NCI-H1417 (cell line): Measurements from ENCODE around the gene MYO5A.
A peak's percentile ranks its signal among the peaks of the same experiment; 100 is the strongest.
"Not testable (repeated sequence)": the region's sequence is repeated elsewhere in the genome, so short reads cannot be mapped to it uniquely, and the experiment has no call there.

ENCODE experiments used
- DNase-seq, 3 experiments: peaks; one replicate each; lab custom pipeline; 2025; lab: John Stamatoyannopoulos, UW

The MYO5A gene

DNA sequence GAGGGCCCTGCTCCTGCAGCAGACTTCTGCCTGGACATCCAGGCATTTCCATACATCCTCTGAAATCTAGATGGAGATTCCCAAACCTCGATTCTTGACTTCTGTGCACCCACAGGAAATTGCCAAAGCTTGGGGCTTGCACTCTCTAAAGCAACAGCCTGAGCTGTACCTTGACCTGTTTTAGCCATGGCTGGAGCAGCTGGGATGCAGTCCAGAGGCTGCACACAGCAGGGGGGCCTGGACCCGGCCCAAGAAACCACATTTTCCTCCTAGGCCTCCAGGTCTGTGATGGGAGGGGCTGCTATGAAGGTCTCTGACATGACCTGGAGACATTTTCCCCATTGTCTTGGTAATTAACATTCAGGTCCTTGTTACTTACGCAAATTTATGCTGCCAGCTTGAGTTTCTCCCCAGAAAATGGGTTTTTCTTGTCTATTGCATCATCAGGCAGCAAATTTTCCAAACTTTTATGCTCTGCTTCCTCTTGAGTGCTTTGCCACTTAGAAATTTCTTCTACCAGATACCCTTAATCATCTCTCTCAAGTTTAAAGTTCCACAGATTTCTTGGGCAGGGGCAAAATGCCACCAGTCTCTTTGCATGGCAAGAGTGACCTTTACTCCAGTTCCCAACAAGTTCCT, 11.8 kb upstream of the MYO5A start:
- DNase-seq: no peak

GRCh38 chr15:52537459-52537858, 8.8 kb upstream of the MYO5A start:
- DNase-seq: no peak

DNA sequence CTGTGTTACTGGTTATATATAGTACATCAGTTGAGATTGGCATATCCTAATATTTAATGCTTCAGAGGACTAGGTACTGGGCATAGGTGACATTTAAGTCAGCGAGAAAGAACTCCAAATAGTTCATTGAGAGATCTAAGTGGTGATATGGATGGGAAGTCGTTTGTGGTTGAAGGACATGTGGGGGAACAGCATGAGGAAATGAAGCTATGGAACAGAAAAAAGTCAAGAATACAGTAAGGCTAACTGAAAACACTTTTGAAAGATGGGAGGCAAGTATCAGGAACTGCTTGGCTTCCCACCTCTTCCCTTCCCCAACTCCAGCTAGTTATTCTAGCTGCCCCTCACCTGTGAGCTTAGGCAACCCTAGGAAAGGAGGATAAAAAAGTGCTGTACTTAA, 3.7 kb upstream of the MYO5A start:
- DNase-seq: no peak

DNA sequence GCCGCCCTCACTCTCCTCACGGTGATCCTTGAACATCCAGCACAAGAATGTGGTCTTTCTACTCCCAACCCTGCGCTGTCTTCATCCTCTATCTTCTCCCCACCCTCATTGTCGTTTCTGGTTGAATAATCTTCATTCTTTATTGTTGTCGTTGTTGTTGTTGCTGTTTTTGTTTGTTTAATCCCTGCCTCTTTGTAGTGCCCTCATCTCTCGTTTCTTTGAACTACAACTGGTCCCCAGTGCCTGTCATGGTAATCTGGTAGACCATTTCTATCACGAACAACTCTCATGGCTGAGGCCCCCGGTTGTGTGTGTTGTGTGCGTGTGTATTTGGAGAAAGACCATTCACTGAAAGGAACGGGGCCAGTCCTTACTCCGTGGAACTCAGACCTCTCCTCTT, 1.3 kb upstream of the MYO5A start:
- DNase-seq: no peak

DNA sequence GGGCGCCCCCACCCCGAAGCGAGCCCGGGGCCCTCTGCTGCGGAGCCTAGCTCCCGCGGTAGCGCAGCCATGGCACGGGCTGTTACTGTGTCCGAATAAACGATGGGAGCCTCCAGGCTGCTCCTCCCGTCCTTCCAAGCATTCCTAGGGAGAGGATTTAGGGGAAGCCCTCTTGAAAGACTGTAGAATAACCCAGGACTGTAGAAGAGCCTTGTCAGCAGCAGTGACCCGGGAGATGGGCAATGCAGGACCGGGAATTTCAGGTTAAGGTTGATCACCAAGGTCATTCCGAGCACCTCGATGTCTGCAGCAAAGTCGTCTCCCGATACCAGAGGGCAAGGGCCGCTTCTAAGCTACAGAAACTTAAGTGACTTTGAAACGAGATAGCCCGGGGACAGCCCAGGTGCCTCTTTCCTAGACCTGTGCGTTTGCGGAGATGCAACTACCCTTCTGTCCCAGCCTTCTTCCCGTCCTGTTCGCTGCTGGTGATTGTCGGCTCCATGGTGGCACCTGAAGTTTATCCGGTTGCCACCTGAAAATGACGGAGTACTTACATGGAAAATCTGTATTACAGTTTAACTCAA, 753 bp upstream of the MYO5A start:
- peak in 2 of 3 experiments; percentile 13 to 60 for DNase-seq

DNA sequence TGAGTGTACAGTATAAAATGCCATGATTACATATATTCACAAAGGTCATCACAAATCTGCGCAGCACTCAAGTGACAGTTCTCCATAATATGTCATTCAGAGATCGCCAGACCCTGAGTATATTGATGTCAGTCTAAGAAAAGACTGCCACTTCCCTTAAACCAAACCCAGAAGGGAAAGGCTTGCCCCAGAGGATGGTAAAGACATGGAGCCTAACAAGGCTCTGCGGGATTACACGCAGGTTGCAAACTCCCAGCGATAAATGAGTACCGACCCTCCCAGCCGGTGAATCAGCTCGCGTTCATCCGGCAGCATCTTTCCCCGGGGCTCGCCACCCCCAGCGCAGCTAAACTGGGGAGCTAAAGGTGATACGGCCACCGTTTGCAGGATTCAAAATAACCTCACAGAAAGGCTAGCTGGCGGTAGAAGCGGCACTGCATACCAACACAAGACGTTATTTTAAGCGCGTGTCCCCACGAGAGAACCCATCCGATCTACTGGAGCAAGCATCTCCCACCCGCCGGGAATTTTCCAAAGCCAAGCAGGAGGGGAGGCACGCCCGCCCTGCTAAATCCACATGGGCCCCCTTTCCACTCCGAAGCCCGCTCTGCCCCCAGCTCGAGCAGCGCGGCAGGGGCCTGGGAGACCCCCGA, 643 bp downstream of the MYO5A start:
- DNase-seq: peak in 2 of 3 experiments; percentile 60 to 67

GRCh38 chr15:52527196-52527910, 1.3 kb downstream of the MYO5A start:
- DNase-seq: no peak

DNA sequence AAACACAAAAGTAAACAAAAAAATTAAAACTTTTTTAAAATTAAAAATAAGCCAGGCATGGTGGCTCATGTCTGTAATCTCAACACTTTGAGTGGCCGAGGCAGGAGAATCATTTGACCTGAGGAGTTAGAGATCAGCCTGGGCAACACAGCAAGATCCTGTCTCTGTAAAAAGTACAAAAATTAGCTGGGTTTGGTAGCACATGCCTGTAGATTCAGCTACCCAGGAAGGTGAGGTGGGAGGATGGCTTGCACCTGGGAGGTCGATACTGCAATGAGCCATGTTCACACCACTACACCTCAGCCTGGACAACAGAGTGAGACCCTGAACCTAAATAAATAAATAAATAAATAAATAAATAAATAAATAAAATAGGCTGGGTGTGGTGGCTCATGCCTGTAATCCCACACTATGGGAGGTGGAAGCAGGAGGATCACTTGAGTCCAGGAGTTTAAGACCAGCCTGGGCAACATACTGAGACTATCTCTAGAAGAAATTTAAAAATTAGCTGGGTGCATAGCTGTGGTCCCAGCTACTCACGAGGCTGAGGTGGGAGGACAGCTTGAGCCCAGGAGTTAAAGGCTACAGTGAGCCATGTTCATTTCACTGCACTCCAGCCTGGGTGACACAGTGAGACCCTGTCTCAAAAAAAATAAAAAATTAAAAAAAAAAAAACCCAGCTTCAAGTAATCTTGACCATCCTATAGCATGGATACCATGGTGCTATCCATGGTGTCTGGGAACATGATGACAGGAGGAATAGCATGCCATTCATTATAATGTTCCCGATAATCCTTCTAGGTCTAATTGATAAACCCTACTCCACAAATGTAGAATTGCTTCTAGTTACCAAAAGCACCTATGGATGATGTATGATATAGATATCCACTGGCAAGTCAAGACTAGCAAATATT, 4.2 kb downstream of the MYO5A start:
- no peak for DNase-seq

- DNase-seq: no peak
These were observed 5.0 kb downstream of the MYO5A start for GRCh38 chr15:52523647-52524046.

- DNase-seq: no peak
These were observed 5.5 kb downstream of the MYO5A start for GRCh38 chr15:52523192-52523591.

GRCh38 chr15:52521682-52522081, 7.0 kb downstream of the MYO5A start:
- DNase-seq: no peak

DNA sequence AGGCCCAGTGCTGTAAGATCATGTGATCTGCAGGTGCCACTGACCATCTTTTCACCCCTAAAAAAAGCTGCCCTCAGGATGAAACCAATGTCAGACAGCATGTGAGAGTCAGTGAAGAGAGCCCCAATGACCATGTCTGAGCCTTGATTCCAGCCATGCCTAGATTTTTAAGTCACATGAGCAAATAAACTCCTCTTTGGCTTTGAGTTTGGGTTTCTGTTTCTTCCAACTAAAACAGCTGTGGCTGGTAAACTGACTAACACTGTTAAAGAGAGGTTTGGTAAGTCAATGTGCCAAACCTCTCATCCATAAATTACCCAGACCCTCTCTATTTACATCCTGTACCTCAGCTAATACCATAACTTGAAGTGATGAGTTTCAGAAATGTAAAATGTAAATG, 8.3 kb downstream of the MYO5A start:
- no peak for DNase-seq

GRCh38 chr15:52518487-52519371, 10.0 kb downstream of the MYO5A start:
- DNase-seq: no peak

DNA sequence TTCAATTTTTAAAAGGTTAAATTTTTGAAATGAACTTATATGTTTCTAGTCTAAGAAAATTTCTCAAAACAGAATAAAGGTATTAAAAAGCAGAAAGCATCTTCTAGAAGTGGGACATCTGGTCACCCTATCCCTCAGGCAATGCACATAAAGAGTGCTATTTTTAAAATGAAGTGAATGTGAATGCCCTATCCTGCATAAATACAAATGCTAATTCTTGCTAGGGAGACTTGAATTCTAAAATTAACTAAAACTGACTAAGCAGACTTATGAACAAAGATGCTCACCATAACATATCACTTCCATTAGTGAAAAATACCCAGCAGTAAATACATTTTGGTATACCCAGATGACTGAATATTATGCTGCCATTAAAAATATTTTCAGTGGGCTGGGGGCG, 11.7 kb downstream of the MYO5A start:
- DNase-seq: no peak

DNA sequence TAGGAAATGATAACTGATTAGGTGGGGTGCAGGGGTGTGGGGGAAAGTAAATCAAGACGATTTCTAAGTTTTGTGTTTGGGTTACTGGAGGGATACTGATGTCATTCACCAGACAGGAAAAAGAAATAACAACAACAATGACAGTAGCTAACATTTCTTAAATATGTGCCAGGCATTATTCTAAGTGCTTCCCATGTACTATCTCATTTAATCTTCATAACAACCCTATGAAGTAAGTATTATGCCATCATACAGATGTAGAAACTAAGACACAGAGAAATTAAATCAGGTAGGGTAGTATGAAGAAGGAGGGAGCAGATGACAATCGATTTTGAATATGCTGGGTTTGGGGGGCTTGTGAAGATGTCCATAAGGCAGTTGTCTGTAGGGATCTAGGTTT, 13.3 kb downstream of the MYO5A start:
- no peak for DNase-seq

DNA sequence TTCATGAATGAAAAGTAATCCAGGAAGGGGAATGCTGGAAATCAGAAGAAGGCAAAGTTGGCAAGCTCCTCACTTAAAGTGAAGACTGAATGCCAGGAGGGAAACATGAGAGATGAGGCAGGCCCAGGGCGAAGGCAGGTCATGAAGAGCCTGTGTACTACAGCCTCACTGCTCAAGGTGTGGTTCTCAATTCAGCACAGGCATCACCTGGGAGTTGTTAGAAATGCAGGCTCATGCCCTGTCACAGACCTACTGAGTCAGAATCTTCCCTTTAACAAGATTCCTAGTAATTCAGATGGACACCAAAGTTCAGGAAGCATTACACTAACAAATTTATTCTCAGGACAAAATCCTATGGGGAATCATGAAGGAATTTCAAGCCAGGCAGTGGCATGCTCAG, 14.2 kb downstream of the MYO5A start:
- no peak for DNase-seq

GRCh38 chr15:52512869-52513268, 15.8 kb downstream of the MYO5A start:
- DNase-seq: not testable (repeated sequence)

DNA sequence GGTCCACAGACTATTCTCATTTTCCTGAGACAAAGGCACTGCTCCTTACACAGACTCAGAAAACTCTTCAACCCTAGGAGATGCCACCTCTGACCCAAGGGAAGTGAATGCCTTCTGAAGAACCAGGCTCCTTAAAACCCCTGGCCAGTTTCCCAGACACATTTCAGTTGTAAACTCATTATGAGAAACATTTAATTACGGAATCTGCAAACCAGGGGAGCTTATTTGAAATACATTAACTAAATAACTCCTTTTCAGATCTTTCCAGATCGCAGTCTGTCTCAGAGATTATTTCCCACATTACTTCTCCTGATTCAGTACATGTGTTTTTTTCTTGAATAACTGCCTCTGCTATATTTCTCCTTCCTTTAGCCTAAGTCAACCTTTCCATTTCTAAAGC, 17.6 kb downstream of the MYO5A start:
- DNase-seq: no peak

DNA sequence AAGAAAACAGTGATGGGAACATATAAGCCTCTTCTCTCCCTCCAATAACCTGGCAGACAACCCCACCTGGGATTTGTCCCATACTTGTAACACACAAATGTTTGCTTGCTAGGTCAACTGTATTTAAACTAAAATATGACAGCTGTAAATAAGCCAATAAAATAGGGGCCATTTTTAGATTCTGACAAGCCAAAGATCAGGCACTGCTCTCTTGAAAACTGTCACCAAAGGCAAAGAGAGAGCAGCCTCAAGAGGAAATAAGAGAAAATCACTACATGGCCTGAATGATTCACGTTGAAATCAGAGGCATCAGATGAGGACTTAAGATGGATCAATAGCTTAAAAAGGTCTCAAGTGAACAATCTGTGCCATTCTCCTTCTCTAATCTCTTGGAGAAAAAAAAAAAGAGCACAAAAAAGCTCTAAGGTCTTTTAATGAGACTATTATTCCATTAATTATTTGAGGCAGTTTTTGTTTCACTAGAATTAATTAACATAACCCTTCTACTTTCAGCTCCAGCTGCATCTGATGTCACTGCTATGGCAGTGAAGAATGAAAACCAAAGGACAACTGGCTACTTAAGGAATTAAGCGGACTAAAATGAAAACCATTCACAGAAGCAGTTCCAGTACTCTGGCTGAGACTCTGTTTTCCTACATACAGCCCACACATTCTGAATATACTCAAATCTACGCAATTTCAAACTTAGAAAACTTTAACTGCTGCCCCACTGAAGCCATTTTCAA, 19.0 kb downstream of the MYO5A start:
- DNase-seq: no peak

DNA sequence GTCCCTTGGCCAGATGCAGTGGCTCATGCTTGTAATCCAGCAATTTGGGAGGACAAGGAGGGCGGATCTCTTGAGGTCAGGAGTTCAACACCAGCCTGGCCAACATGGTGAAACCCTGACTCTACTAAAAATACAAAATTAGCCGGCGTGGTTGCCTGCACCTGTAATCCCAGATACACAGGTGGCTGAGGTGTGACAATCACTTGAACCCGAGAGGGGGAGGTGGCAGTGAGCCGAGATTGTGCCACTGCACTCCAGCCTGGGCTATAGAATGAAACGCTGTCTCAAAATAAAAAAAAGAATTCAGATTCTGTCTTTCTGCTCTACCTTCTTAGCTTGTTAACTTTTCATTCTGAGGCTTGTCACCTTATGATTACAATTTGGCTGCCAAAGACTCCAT, 22.1 kb downstream of the MYO5A start:
- DNase-seq: no peak
